Adrenal gland (tissue), 12 donors: ENCODE data around the gene STX8. TPM values are rescaled to one million over a fixed set of nuclear protein-coding genes. Genes with fewer than 3 reads are reported as not detected.
"Not testable (repeated sequence)": the region's sequence is repeated elsewhere in the genome, so short reads cannot be mapped to it uniquely, and the experiment has no call there.

Experiments
- DNase-seq, 7 donors: peaks; one replicate each; pipeline ENCODE4 v3.0.0-alpha.2; 2019 to 2020
- H3K27ac ChIP-seq, 5 donors: fragments of 200-600 bp; sonication (generic) in 4 of 5; 1 replicate in 3 of 5; 2 replicates in 2 of 5; pipeline versions ENCODE4 v1.5.1 to v1.8.0; 2016 to 2020; ENCODE audit warnings: mild to moderate bottlenecking in 1 of 5
- H3K27me3 ChIP-seq: fragments of 200-600 bp; 2 replicates; pipeline ENCODE4 v1.8.0; 2021
- H3K36me3 ChIP-seq, 2 donors: fragments of 200-600 bp; replicated peaks in 1 of 2; 1 replicate in 1 of 2; 2 replicates in 1 of 2; pipeline versions ENCODE4 v1.5.1 to v1.8.0; 2018 to 2022
- H3K4me1 ChIP-seq, 2 donors: fragments of 200-600 bp; replicated peaks in 1 of 2; 1 replicate in 1 of 2; 2 replicates in 1 of 2; pipeline versions ENCODE4 v1.5.1 to v1.8.0; 2018 to 2021
- H3K4me3 ChIP-seq, 4 donors: fragments of 200-600 bp; sonication (generic) in 3 of 4; one replicate each; pipeline ENCODE4 v1.5.1; 2016 to 2018
- H3K9me3 ChIP-seq, 3 donors: fragments of 200-600 bp; sonication (generic) in 1 of 3; replicated peaks in 1 of 3; 1 replicate in 2 of 3; 2 replicates in 1 of 3; pipeline versions ENCODE4 v1.5.1 to v1.8.0; 2016 to 2021
- POLR2A ChIP-seq, 2 donors: fragments of 450-650 bp; IDR thresholded peaks; one replicate each; pipeline ENCODE4 v1.6.1; 2017; ENCODE audit warnings: antibody characterized with exemption in 2 of 2, mild to moderate bottlenecking in 2 of 2, moderate library complexity in 1 of 2
- WGBS, 4 donors: extraction: QIAGEN DNeasy Blood & Tissue Kit in 2 of 4; methylation state at CpG; one replicate each; pipeline versions ENCODE4 v1.1.5 to v1.1.7; 2013 to 2017; 5-methylcytosine and 5-hydroxymethylcytosine counted together
- intact Hi-C, 2 donors: fragments of 100-400 bp; cut with DNase I; formaldehyde crosslinking; loops; one replicate each; pipeline versions ENCODE4 v1.14.1 to v1.15.0; 2022 to 2023
- polyA plus RNA-seq, 3 donors: library from polyadenylated mRNA; stranded (reverse); fragments of 200-250 nt in 2 of 3; fragments of 350-450 nt in 1 of 3; fragmentation: Illumina TruSeq in 1 of 3; extraction: RNeasy Lipid Tissue Mini Kit (QIAGEN cat#74804) in 1 of 3; gene quantifications; one replicate each; pipeline ENCODE4 v1.2.3, GENCODE V29; 2013 to 2014
- total RNA-seq, 9 donors: library from RNA; depleted of rRNA in 4 of 9; stranded (reverse); fragments of >200 nt in 4 of 9; fragments of 120-200 nt in 1 of 9; fragmentation: NEBNext Ultra II Directional in 1 of 9; extraction: Animal tissue kit (Norgen Biotek cat#: 25700) in 1 of 9; gene quantifications; one replicate each; pipeline versions ENCODE4 v1.1.0 to v1.2.4, GENCODE V29; 2013 to 2023
- TF ChIP-seq, protein P1 (sequence below), 6 experiments: fragments of 450-650 bp in 4 of 6; fragments of 200-600 bp in 2 of 6; sonication (generic) in 1 of 6; IDR thresholded peaks; 1 replicate in 5 of 6; 2 replicates in 1 of 6; pipeline versions ENCODE4 v1.5.1 to v1.8.0; 2016 to 2021; ENCODE audit warnings: antibody characterized with exemption in 6 of 6, mild to moderate bottlenecking in 2 of 6, moderate library complexity in 1 of 6
- donor health status: healthy with polysubstance abuse.
- donor health status: Bipolar disorder and iron deficiency.
- donor health status: DM: yes; HTN: yes; CAD: no.
- donor health status: DM: no; HTN: no; CAD: no.
- donor health status: DM: no; HTN: no; CAD: no.
- donor health status: DM: yes; HTN: yes; CAD: no.

Gene STX8
- total and polyA plus RNA-seq, 12 donors, result 21.9 to 94.1 (median 72.3) TPM

- no peak for TF ChIP-seq POLR2A (IDR thresholded peaks at IDR 0.05)
- TF ChIP-seq, protein P1, sequence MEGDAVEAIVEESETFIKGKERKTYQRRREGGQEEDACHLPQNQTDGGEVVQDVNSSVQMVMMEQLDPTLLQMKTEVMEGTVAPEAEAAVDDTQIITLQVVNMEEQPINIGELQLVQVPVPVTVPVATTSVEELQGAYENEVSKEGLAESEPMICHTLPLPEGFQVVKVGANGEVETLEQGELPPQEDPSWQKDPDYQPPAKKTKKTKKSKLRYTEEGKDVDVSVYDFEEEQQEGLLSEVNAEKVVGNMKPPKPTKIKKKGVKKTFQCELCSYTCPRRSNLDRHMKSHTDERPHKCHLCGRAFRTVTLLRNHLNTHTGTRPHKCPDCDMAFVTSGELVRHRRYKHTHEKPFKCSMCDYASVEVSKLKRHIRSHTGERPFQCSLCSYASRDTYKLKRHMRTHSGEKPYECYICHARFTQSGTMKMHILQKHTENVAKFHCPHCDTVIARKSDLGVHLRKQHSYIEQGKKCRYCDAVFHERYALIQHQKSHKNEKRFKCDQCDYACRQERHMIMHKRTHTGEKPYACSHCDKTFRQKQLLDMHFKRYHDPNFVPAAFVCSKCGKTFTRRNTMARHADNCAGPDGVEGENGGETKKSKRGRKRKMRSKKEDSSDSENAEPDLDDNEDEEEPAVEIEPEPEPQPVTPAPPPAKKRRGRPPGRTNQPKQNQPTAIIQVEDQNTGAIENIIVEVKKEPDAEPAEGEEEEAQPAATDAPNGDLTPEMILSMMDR (IDR thresholded peaks at IDR 0.05), result no peak
- no peaks in the 10 kb centered on the region for H3K9me3 ChIP-seq
- no peak for DNase-seq
- H3K27ac ChIP-seq, result no peak overlapping the region
- WGBS, 4 donors, result 85 to 94% (median 89%) methylated on average over 15 of the region's 15 CpGs
- intact Hi-C loops, result no loop called here
- no peak overlapping the region for H3K4me3 ChIP-seq
- H3K27me3 ChIP-seq, result no peaks in the 10 kb centered on the region
- no peaks in the 10 kb centered on the region for H3K4me1 ChIP-seq
- no peaks in the 10 kb centered on the region for H3K36me3 ChIP-seq
Observed at GRCh38 chr17:9258115-9259015, 317.3 kb downstream of the STX8 start.

- H3K4me3 ChIP-seq, DNase-seq, H3K27me3 ChIP-seq, intact Hi-C loops, H3K36me3 ChIP-seq, H3K27ac ChIP-seq, H3K4me1 ChIP-seq, H3K9me3 ChIP-seq: not testable (repeated sequence)
- 93 to 98% (median 95%) methylated on average over 9 of the region's 9 CpGs for WGBS, 4 donors
Observed at GRCh38 chr17:9257630-9257965, 318.0 kb downstream of the STX8 start.

DNA sequence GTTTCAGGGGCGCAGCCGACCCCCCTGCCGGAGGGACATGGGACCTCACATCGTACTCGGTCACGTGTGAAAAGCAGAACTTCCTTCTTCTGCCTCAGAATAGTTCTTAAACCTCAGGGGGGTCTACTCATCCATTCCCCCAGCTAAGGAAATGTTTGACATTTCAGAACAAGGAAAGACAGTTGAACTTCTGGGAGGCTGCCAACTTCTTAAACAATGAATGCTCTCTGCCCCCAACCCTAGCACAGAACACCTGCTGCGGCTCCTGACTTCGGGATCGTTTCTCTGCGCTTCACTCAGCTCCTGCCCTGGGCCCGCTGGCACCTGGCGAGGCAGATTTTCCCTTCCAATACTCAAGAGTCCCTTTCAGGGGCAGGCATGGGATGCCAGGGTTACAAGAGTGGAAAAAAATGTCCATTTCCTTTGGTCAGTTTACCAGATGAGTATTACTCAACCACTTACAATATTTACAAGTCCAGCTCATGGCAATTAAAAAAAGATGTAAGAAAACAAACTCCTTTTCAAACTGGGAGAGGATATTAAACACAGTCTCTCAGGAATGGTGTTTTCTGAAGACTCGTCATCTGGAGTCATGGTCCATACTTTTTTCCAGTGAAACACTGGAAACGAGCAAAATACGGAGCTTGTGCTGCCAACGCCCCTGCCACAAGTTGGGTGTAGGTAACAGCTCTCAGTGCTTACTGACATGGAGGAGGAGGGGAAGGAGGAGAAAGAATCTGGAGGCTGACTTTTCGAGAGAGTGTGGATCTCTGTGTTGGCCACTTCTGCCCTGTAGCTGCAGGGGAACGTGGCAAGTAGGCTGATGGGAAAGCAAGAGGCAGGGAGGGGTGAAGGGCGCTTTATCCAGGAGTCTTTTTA is 318.6 kb downstream of the STX8 start:
- DNase-seq, result no peak
- intact Hi-C loops, result no loop called here
- no peak for TF ChIP-seq POLR2A (IDR thresholded peaks at IDR 0.05)
- TF ChIP-seq, protein P1 (IDR thresholded peaks at IDR 0.05), result no peak
- Histone ChIP-seq H3K27me3 (no peaks in the 10 kb centered on the region), H3K4me1 (no peaks in the 10 kb centered on the region), H3K4me3 (no peak overlapping the region), H3K36me3 (no peaks in the 10 kb centered on the region), H3K27ac (no peak overlapping the region), H3K9me3 (no peaks in the 10 kb centered on the region)
- 77 to 89% (median 81%) methylated on average over 19 of the region's 19 CpGs for WGBS, 4 donors

DNA sequence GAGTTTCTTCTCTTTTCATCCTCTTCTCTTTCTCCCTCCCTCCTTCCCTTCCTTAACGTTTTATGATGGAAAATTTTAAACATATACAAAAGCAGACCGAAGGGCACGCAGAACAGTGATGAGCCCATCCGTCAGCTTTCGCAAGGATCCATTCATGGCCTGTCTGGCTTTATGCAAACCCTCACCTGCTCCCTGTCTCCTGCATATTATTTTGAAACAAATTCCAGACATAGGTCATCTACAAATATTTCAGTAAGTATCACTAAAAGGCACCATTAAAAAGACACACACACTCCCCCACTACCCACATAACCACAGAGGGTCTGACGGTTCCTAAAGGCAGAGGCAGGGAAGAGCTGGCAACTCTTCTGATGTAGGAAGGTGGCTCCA is 319.3 kb downstream of the STX8 start:
- H3K4me3 ChIP-seq, result no peak overlapping the region
- TF ChIP-seq POLR2A (IDR thresholded peaks at IDR 0.05), result no peak
- TF ChIP-seq, protein P1 (IDR thresholded peaks at IDR 0.05), result no peak
- H3K27ac ChIP-seq, result no peak overlapping the region
- no peaks in the 10 kb centered on the region for H3K4me1 ChIP-seq
- intact Hi-C loops, result no loop called here
- DNase-seq, result no peak
- no peaks in the 10 kb centered on the region for H3K27me3 ChIP-seq
- H3K9me3 ChIP-seq, result no peaks in the 10 kb centered on the region
- no peaks in the 10 kb centered on the region for H3K36me3 ChIP-seq
- 84 to 86% (median 85%) methylated on average over 6 of the region's 6 CpGs for WGBS, 4 donors
